HG03439 (cell line): Measurements from ENCODE around the gene RNF112.
A peak's percentile ranks its signal among the peaks of the same experiment; 100 is the strongest.

Experiments
- ATAC-seq: cut with Tn5 transposase; IDR thresholded peaks from one replicate; pipeline ENCODE4 v1.9.1; 2021; ENCODE audit warnings: mild to moderate bottlenecking, moderate library complexity; ENCODE audit not compliant: unreplicated experiment

Gene RNF112, protein sequence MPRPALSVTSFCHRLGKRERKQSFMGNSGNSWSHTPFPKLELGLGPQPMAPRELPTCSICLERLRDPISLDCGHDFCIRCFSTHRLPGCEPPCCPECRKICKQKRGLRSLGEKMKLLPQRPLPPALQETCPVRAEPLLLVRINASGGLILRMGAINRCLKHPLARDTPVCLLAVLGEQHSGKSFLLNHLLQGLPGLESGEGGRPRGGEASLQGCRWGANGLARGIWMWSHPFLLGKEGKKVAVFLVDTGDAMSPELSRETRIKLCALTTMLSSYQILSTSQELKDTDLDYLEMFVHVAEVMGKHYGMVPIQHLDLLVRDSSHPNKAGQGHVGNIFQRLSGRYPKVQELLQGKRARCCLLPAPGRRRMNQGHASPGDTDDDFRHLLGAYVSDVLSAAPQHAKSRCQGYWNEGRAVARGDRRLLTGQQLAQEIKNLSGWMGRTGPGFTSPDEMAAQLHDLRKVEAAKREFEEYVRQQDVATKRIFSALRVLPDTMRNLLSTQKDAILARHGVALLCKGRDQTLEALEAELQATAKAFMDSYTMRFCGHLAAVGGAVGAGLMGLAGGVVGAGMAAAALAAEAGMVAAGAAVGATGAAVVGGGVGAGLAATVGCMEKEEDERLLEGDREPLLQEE

GRCh38 chr17:19410875-19411620, at the start of gene RNF112:
RNF112 (plus strand) TSS chr17:19411232; CDS start chr17:19411409, 177 bp downstream.
- no peak for ATAC-seq

DNA sequence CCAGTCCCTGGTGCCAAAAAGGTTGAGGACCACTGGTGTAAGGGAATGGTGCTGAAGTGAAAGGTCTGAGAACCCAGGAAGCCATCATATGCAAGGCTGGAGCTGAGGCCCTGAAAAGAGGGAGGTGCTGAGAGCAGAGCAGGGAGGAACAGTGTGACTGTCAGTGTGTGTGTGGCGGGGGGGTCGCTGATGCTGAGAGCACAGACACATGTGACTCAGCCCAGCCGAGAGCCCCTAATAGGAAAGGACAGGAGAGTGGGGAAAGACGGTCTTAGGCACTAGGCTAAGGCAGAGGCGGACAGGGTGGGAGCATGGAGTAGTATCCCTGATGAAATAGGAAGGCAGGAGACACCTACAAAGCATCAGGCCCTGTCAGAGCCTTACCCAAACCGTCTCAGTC, 49.7 kb upstream of the RNF112 start:
- ATAC-seq: no peak

DNA sequence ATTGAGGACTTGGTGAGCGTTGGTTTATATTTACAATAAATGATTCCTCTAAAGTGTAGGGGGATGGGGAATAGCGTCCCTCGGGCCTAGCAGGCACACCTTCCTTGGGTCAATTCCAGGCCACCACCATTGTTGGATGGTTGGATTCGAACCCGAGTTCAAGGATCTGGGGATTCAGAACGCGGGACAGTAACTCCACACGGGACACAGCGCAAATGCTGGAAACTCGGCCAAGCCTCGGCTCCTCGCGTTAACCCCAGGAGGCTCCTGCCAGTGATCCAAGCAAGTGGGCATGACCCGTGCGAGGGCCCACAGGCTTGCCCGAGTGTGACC, 49.1 kb upstream of the RNF112 start:
- ATAC-seq: no peak

DNA sequence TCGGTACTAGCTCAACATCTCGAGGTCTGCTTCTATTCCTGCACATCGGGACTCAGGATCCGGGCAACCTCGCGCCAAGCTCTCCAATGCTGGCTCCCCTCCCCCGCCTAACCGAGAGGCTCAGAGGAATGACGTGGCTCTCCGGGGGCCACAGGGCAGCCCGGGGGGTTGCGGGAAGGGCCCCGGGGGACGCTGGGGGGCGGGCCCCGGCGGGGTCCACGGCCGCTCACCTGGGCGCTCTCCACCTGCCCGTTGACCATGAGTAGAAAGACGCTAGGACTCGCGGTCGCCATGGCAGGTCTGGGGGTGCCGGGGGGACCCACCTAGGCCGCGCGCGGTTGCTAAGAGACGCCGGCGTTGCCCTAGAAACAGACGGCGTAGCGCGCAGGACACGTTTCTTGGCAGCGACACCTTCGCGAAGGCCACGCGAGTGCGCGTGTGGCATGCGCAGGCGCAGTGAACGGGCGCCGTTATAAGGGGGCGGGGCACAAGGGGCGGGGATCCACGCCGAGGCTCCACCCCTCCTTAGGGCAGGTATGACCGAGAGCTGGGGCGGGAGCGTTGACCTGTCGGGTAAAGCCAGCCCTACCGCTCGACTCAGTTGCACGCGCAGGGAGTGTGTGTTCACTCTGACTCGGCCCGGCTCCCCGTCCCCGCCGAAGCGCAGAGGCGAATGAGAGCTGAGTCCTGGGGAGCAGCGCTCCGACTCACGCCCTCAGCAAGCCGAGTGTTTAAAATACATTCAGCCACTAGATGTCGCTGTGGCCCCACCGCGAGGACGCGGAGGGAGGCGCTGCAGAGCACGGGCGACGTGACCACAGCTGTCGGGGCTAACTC, 48.5 kb upstream of the RNF112 start, which contains the start of gene B9D1:
Gene B9D1, minus strand, starts transcription at position 447 of the 837 bp plus-strand sequence. Its CDS starts 154 bp downstream, at position 293.
- peak; percentile 90 for ATAC-seq

DNA sequence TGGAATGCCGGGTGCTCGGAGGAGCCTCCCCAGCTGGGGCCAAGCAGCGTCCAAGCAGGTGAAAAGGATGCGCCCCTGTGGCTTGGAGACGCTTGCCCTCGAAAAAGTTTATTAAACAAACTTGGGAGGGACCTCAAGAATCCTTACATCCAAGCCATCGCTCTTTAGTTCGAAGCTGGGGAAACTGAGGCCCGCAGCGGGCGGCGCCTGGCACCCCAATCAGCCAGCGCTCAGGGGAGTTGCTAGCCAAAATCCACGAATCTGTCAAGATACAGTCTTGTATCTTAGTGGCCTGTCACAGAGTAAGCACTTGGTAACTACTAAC, 48.0 kb upstream of the RNF112 start:
- no peak for ATAC-seq

DNA sequence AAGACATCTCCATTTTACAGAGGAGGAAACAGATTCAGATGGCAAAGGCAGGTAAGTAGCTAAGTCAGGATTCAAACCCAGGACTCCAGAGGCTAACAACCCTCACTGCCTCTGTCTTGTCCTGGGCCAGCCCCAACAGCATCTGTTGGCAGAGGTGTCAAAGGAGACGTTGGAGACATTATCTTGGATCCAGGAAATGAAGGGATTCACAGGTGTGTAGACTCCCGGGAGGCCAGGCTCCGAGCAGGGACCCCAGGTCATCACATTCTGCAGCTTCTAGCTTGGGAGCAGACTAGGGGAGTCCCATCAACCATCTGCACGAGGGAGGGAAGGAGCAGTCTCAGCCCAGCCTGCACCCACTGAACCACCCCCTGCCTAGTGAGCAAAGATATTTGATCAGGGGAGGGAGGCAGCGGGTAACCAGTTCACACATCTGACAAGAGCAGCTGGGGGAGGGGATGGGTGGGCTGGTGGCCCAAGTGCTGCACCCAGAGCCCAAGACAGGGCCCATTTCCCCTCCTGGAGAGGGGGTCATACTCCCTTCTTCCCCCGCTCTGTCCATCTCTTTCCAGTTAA, 47.5 kb upstream of the RNF112 start:
- ATAC-seq: no peak

DNA sequence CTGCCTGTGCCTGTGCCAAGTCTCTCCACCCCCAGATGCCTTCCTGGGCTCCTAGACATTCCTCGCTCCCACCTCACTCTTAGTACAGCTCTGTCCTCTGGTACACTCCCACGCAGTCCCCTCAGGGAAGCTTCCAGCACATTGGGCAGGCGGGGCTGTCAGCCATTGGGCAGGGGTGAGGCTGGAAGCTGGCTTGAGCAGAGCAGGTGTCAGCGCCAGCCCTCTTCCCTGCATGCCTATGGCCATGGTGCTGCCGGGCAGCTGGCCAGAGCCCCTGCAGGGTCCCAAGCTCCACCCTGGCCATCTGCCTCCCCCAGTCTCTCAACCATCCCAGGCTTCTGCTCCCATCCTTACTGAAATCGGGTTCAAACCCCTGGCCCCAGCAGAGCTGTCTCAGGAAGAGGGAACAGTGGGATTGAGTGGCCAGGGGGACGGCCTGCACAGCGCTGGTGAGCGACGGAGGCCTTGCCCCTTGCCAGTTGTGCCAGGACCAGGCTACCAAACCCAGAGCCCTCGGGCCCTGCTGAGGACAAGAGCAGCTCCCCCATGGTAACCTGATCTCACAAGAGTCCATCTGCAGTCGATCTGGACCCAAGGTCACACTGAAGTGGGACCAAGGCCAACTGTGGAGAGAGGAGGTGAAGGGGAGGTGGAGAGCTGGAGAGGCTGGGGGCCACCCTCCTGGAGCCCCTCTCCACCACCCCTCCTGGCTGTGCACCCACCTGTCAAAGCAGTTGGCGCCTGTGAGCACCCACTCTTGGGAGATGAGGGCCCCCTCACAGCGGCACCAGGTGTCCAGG, 46.1 kb upstream of the RNF112 start:
- no peak for ATAC-seq

- no peak for ATAC-seq
Measured at GRCh38 chr17:19365499-19365817, 45.6 kb upstream of the RNF112 start.

GRCh38 chr17:19365833-19366636, 45.0 kb upstream of the RNF112 start:
- no peak for ATAC-seq

GRCh38 chr17:19366637-19366972, 44.4 kb upstream of the RNF112 start:
- ATAC-seq: no peak

DNA sequence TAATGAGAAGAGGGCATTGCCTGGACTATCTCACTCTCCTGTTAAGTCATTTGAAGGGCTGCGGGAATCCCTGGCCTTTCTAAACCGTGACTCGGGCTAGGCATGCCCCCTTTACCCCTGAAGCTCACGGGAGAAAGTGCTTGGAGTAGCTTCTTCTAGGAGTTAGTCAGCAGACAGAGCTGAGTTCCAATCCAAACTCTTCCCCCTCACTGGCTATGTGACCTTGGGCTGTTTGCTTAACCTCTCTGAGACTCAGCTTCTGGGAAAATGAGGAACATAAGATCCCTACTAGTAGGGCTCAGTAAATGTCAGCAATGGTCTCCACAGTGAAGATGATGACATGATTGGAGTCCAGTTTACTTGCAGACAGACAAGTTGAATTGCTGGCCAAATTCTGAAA, 42.8 kb upstream of the RNF112 start:
- ATAC-seq: no peak

DNA sequence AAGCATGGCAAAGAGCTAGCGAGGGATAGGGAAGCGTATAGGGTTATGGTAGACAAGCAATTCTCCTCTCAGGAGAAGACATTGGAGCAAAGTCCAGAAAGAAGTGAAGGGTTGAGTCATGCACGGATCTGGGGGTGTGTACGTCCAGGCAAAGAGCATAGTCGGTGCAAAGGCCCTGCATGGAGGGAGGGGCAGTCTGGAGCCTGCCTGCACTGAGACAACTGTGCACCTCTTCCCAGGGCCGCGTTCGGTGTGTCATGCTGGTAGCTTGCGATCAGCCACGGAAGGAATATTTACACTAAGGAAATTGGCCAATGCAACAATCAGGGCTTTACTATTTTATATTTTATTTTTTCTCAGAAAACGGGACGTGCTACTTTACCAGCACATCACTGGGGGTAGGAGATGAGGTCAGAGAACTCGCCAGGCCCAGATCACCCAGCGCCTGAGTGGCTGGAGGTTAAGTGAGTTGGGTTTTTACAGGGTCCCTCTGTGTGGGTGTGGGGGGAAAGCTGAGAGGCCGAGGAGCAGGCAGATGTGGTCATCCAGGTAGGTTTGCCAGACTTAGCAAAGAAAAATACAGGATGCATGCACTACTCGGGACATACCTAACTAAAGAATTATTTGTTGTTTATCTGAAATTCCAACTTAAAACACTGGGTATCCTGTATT, 41.8 kb upstream of the RNF112 start:
- no peak for ATAC-seq

DNA sequence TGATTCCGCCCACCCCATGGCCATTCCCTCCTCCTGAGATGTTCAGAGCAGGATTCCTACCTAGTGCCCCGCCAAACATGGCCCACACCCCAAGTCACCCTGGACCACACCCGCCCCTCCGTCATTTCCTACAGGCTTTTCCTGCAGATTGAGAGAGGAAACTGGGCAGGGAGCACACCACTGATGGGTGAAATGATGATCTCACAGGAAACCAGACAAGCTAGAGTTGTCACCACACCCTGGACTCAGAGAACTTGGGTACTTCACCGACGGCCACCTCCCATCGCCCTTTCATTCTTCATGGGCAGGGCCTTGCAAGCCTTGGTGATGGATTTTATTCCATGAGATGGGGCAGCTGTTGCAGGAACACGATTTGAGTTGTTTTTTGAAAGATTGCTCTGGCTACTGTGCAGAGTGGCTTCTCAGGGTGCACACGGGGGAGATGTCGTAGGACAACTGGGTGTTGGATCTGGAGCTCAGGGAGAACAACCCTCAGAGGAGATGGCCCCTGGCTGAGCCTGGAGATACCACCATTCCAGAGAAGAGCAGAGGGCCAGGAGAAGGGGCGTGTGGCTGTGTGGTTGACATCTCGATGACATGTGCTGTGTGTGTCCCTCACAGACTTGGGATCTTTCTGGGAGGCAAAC, 41.1 kb upstream of the RNF112 start:
- ATAC-seq: no peak

GRCh38 chr17:19370493-19370960, 40.5 kb upstream of the RNF112 start:
- no peak for ATAC-seq

- ATAC-seq: no peak
Measured at GRCh38 chr17:19371259-19372010, 39.6 kb upstream of the RNF112 start.

- no peak for ATAC-seq
Measured at GRCh38 chr17:19372011-19372370, 39.0 kb upstream of the RNF112 start.

- no peak for ATAC-seq
Measured at GRCh38 chr17:19372439-19372838, 38.6 kb upstream of the RNF112 start.
